DMS53 (cell line): ENCODE results near the gene NID1.
"Not testable (repeated sequence)": the region's sequence is repeated elsewhere in the genome, so short reads cannot be mapped to it uniquely, and the experiment has no call there.

Experiments
- DNase-seq: peaks from one replicate; lab custom pipeline; 2025; lab: John Stamatoyannopoulos, UW

The NID1 gene

DNA sequence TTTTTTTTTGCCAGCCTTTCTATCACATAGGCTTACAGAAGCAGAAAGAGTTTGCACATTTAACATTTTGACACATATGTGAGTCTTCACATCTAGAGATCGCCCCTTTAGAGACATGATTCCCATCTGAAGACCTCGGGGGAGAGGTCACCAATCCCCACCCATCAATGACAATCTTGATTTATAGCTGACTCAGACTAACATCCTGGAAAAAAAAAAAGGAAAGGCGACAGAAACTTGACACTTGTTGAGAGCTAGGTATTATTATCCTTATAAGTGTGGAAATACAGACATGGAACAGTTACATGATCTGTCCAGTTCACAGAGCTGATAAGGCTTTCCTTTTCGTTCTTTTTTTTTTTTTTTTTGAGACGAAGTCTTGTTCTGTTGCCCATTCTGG, 28.0 kb upstream of the NID1 start:
- DNase-seq = no peak

DNA sequence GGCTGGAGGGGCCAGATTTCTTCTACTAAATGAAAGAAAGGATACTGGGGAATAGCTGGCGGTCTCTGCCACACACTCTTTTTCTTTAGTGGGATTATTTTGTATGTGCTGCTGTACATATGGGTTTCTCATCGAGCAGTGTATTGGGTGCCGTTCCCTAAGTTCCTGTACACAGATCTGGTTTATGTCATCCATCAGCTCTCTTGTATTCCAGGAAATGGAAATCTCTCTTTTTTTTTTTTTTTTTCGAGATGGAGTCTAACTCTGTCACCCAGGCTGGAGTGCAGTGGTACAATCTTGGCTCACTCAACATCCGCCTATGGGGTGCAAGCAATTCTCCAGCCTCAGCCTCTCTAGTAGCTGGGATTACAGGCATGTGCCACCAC, 27.0 kb upstream of the NID1 start:
- peak; percentile 46 for DNase-seq

DNA sequence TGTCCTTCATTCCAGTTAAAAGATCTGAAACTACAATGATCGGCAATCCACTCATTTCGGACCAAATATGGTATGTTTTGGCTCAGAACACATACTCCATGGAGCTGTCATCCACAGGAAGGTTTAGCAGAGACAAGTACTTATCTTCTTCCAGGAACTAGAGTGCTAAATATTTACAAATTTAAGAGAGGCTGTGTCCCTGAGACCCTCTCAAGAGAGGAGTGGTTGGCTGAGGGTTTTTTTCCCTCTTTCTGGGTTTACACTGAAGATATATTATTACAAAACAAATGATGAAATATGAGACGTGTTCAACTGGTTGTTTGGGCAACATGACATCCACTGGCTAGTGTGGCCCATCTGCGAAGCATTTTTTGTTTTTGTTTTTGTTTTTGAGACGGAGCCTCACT, 25.9 kb upstream of the NID1 start:
- DNase-seq = peak; percentile 95

GRCh38 chr1:236089046-236089773, 24.3 kb upstream of the NID1 start:
- DNase-seq = peak; percentile 52

- DNase-seq = no peak
These were observed 21.6 kb upstream of the NID1 start for GRCh38 chr1:236086537-236086936.

DNA sequence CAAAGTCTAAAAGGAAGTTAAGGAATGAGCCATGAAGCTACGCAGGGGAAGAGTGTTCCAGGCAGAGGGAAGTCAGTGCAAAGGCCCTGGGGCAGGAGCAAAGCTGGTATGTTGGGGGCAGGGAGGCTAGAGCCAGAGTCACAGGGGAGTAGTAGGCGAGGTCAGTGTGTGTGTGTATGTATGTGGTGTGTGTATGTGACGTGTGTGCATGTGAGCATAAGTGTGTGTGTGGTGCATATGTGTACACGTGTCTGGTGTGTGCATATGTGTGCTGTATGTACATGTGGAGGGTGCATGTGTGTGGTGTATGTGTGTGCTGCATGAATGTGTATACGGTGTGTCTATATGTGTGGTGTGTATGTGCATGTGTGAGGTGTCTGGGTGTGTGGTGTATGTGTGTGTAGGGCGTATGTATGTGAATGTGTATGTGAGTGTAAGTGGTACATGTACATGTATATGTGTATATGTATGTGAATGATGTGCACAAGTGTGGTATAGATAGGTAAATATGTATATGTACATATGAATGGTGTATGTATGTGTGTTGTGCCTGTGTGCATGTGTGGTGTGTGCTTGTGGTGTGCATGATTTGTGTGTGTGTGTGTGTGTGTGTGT, 20.8 kb upstream of the NID1 start:
- no peak for DNase-seq

- no peak for DNase-seq
These were observed 19.5 kb upstream of the NID1 start for GRCh38 chr1:236084386-236084730.

GRCh38 chr1:236083650-236084385, 18.9 kb upstream of the NID1 start:
- DNase-seq = no peak

DNA sequence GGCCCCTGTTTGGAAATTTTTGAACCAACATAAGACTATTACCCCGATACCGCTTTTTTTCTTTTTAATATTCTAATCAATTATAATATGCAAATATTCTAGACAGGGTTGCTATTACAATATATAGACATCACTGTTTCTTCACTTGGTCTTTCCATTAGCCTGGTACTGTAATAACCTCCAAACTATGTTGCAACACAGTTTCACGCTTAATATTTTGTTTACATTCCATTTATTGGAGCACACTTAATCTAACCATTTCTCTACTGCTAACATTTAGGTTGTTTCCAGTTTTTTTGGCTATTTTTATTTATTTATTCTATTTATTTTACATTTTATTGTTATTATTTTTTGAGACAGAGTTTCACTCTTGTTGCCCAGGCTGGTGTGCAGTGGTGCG, 17.6 kb upstream of the NID1 start:
- DNase-seq = no peak

DNA sequence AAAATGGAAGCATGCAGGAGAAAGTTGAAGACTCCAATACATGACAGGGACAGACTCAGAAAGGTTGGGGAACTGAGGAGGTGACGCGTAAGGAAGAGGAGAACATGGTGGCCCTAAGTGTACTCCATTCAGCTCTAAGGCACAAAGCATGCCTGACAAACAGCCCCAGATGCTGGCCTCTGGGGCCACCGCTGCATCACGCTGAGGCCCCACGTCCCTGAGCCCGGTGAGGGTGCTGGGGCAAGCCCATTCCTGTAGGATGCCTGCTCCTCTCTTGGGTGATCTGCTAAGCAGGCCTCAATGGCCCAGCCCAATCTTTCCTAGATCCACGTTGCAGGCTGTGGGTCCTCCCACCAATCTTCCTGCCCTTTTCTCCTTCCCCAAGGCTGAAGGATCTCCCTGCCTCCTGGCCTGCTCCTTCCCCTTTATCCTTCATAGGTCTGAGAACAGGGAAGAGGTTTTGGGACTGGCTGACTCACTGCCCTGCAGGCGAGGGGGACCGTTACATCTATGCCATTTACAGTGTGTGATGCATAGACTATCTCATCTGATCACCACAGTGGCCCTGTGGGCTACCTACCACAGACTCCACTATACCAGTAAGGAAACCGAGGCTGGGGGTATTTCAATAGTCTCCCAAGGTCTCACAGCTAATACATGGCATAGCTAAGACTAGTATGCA, 16.8 kb upstream of the NID1 start:
- no peak for DNase-seq

GRCh38 chr1:236079703-236080102, 14.8 kb upstream of the NID1 start:
- no peak for DNase-seq

GRCh38 chr1:236078993-236079392, 14.1 kb upstream of the NID1 start:
- DNase-seq = no peak

DNA sequence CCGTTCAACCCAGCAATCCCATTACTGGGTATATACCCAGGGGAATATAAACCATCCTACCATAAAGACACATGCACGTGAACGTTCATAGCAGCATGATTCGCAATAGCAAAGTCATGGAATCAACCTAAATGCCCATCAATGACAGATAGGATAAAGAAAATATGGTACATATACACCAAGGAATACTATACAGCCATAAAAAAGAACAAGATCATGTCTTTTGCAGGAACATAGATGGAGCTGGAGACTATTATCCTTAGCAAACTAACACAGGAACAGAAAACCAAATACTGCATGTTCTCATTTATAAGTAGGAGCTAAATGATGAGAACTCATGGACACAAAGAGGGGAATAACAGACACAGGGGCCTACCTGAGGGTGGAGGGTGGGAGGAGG, 13.2 kb upstream of the NID1 start:
- DNase-seq = not testable (repeated sequence)

- DNase-seq = no peak
These were observed 11.0 kb upstream of the NID1 start for GRCh38 chr1:236075848-236076247.

GRCh38 chr1:236073307-236073897, 8.5 kb upstream of the NID1 start:
- no peak for DNase-seq

DNA sequence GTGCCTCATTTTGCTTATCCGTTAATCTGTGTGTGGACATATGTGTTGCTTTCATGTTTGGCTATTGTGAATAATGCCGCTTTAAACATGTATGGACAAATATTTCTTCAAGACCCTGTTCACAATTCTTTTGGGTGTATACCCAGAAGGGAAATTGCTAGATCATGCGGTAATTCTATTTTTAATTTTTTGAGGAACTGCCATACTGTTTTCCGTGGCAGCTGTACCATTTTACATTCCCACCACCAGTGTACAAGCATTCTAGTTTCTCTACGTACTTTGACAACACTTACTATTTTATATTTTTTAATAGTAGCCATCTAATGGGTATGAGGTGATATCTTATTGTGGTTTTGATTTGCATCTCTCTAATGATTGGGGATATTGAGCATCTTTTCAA, 7.1 kb upstream of the NID1 start:
- DNase-seq = no peak

DNA sequence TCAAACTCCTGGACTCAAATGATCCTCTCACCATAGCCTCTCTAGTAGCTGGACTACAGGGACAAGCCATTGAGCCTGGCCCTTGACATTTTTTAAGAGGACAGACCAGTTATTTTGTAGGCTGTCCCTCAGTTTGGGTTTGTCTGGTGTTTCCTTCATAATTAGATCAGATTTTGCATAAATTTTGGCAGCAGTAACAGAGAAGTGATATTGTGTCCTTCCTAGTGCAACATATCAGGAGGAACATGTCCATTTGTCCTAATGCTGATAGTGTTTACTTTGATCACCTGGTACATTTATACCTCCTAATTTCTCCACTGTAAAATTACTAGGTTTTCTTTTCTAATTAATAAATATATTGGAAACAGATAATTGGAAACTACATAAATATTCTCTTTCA, 5.9 kb upstream of the NID1 start:
- DNase-seq = no peak

GRCh38 chr1:236069796-236070195, 4.9 kb upstream of the NID1 start:
- DNase-seq = no peak

- no peak for DNase-seq
These were observed 3.1 kb upstream of the NID1 start for GRCh38 chr1:236067854-236068454.

- DNase-seq = no peak
These were observed 2.0 kb upstream of the NID1 start for GRCh38 chr1:236066828-236067386.

DNA sequence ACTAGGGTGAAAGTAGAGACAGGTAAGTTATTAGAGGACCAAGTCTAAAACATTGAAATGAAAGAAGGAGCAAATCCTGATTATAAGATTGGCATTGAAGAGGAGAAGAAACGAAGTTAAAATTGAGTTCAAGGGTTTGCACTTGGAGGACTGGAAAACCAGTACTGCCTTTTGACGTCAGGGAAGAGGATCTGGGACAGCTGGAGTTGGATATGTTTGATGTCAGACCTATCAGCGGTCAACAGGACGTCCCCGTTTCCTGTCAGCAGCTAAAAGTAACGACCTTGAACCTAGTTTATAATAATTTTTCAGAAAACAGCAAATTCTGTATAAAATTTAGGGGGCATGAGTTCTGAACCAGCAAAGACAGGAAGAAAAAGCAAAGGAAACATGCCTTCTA, 1.2 kb upstream of the NID1 start:
- DNase-seq = no peak

DNA sequence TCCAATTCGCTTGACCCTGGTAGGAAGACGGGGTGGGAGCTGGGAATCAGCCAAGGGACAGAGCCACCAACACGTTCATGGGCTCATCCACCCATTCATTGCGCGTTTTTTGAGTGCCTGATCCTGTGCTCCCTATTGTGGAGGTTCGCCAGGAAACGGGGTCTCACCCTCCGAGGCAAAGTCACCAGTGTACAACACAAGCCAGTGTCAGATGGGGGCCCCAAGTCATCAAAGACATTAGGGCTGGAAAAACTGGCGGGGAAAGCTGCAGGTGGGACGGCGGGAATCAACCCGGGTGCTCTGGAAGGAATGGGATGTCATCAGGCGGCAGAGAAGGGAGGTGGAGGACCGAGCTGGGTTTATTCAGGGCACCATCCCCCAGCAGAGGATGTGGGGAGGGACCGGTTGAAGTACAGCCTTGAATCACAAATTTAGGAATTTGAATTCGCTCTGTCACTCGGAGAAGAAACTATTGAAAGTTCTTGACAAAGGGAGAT, 667 bp upstream of the NID1 start:
- DNase-seq = no peak
